ENCODE data around the gene APOM.

APOM gene

GRCh38 chr6:31631209-31631608 lies 24.5 kb upstream of the APOM start:
- no peak for DNase-seq (ENCODE audit: low read depth)

- DNase-seq (ENCODE audit: low read depth), result no peak
Measured at GRCh38 chr6:31631681-31632278, 23.9 kb upstream of the APOM start.

- no peak for DNase-seq (ENCODE audit: low read depth)
Measured at GRCh38 chr6:31632279-31632946, 23.3 kb upstream of the APOM start.

GRCh38 chr6:31633447-31633846 lies 22.2 kb upstream of the APOM start:
- no peak for DNase-seq (ENCODE audit: low read depth)

GRCh38 chr6:31634131-31634530 lies 21.6 kb upstream of the APOM start:
- DNase-seq (ENCODE audit: low read depth), result peak; percentile 29

- DNase-seq (ENCODE audit: low read depth), result no peak
Measured at GRCh38 chr6:31634969-31635575, 20.6 kb upstream of the APOM start.

GRCh38 chr6:31636698-31637596 lies 18.7 kb upstream of the APOM start:
- DNase-seq (ENCODE audit: low read depth), result no peak

- DNase-seq (ENCODE audit: low read depth), result no peak
Measured at GRCh38 chr6:31639043-31639442, 16.7 kb upstream of the APOM start.

- peak; percentile 32 for DNase-seq (ENCODE audit: low read depth)
Measured at GRCh38 chr6:31639449-31639861, 16.2 kb upstream of the APOM start.

- DNase-seq (ENCODE audit: low read depth), result no peak
Measured at GRCh38 chr6:31640612-31641011, 15.1 kb upstream of the APOM start.

GRCh38 chr6:31641370-31641769 lies 14.3 kb upstream of the APOM start:
- no peak for DNase-seq (ENCODE audit: low read depth)

GRCh38 chr6:31642798-31643570 lies 12.7 kb upstream of the APOM start:
- no peak for DNase-seq (ENCODE audit: low read depth)

- DNase-seq (ENCODE audit: low read depth), result no peak
Measured at GRCh38 chr6:31643818-31644454, 11.8 kb upstream of the APOM start.

GRCh38 chr6:31645325-31645724 lies 10.4 kb upstream of the APOM start:
- no peak for DNase-seq (ENCODE audit: low read depth)

GRCh38 chr6:31651602-31652191 lies 4.0 kb upstream of the APOM start:
- DNase-seq (ENCODE audit: low read depth), result peak; percentile 86

- DNase-seq (ENCODE audit: low read depth), result no peak
Measured at GRCh38 chr6:31652925-31653724, 2.6 kb upstream of the APOM start.

GRCh38 chr6:31654574-31655348 lies 933 bp upstream of the APOM start:
- DNase-seq (ENCODE audit: low read depth), result no peak

- DNase-seq (ENCODE audit: low read depth), result no peak
Measured at GRCh38 chr6:31657406-31658157, 1.9 kb downstream of the APOM start.

Data from fibroblast of gingiva (primary cell).